NOMO-1 treated with dmso at 0.1 percent for 144 hours (cell line): ENCODE data around the gene RGS19.
"Not testable (repeated sequence)": the region's sequence is repeated elsewhere in the genome, so short reads cannot be mapped to it uniquely, and the experiment has no call there.

Experiments used
- DNase-seq: peaks from one replicate; lab custom pipeline; 2025; ENCODE audit not compliant: unreplicated experiment; lab: John Stamatoyannopoulos, UW

The RGS19 gene

DNA sequence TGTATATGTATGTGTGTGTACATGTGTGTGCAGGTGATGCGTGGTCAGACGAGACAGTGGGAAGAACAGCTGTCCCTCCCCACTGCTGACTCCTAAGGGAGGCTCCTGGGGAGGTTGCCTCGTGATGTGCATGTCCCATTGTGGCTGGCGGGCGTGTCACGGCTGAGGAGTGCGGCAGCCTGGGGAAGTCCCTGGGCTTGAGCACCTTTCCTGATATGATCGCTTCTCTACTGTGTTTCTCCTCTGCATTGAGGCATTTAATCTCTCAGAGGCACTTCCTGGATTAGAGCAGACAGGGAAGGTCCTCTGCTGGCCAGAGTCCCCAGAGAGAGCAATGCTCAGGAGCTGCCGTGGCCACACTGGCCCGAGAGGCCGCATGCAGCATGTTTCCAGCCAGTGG is 16.6 kb upstream of the RGS19 start:
- no peak for DNase-seq

GRCh38 chr20:64095455-64095854 is 16.1 kb upstream of the RGS19 start:
- no peak for DNase-seq

DNA sequence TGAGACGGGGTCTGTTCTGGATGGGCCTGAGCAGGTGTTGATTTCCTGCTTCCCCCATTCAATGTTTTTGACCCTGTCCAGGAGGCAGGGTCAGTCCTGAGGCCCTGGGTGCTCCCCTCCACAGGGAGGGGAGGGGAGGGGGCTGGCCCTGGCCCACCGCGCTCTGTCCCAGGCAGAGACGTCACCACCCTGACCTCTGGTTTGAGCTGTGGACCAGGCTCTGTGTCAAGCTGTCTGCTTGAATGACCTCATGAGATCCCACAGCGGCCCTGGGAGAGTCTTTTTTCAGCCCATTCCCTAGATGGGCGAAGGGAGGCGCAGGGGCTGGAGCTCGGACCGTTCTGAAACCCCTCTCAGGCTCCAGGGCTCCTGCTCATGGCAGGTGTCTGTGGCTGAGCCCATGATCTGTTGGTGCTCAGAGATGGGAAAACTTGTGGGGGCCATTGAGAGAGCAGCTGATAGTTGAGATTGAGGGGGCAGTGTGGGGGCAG is 13.7 kb upstream of the RGS19 start:
- DNase-seq: no peak

- DNase-seq: no peak
Measured at GRCh38 chr20:64092258-64093012, 13.1 kb upstream of the RGS19 start.

DNA sequence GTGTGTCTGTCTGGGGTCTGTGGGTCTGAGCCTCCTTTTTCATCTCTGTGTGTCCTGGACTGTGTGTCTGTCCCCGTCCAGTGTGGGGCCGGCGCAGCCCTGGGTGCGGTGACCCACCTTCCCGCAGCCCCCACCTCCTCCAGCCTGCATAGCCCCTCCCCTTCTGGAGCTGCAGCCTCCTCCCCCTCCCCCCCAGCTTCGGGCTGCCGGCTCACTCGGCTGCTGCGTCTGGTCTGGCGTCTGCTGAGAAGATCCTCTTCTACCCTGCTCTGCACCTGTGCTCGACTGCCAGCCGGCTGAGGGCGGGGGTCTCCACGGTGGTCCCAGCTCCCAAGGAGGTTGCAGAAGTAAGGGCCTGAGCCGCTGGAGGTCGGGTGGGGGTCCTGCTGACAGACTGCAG is 12.5 kb upstream of the RGS19 start:
- DNase-seq: no peak

GRCh38 chr20:64091340-64091739 is 12.0 kb upstream of the RGS19 start:
- no peak for DNase-seq

DNA sequence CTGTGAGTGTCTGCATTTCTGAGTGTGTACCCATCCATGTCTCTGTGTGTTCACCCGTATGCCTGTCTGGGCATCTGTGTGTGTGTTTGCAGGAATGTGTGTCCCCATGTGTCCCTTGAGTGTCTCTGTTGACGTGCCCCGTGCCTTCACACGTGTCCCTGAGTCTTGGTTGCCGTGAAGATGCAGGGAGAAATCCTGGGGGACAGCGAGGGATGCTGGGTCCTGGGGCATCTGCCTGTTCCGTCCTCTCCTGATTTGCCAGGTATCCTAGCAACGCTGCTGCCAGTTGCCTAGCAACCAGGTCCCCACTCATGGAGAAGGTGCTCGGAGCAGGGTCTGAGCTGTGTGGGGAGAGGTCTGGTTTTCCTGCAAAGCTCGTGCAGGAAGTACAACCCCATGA is 10.8 kb upstream of the RGS19 start:
- DNase-seq: no peak

DNA sequence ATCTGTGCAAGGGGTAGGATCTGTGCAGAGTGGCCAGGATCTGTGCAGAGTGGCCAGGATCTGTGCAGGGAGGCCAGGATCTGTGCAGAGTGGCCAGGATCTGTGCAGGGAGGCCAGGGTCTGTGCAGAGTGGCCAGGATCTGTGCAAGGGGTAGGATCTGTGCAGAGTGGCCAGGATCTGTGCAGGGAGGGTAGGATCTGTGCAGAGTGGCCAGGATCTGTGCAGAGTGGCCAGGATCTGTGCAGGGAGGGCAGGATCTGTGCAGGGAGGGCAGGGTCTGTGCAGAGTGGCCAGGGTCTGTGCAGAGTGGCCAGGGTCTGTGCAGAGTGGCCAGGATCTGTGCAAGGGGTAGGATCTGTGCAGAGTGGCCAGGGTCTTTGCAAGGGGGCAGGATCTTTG is 9.3 kb upstream of the RGS19 start:
- not testable (repeated sequence) for DNase-seq

DNA sequence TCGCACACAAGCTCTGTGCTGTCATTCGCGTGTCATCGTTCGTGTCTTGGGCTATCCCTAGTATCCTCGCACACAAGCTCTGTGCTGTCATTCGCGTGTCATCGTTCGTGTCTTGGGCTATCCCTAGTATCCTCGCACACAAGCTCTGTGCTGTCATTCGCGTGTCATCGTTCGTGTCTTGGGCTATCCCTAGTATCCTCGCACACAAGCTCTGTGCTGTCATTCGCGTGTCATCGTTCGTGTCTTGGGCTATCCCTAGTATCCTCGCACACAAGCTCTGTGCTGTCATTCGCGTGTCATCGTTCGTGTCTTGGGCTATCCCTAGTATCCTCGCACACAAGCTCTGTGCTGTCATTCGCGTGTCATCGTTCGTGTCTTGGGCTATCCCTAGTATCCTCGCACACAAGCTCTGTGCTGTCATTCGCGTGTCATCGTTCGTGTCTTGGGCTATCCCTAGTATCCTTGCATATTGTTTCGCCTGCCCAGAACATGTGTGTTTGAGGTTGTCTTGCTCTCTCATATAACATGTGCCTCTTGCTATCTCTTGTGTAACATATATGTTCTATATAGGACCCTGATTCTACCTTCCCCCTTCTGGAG is 8.0 kb upstream of the RGS19 start:
- DNase-seq: not testable (repeated sequence)

DNA sequence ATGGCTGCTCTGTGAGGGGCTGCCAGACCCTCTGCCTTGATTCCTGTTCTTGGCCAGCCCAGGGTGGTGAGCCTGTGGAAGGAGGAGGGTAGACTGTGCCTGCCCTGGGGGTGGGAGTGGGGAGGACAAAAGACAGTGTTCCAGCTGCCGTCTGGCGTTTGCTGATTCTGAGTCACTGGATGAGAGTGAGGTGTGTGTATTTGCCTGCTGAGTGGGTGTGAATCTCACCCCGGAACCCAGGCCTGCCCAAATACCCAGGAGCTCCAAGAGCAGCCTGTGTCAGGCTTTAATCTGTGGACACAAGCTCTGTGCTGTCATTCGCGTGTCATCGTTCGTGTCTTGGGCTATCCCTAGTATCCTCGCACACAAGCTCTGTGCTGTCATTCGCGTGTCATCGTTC is 7.5 kb upstream of the RGS19 start:
- no peak for DNase-seq

- DNase-seq: no peak
Measured at GRCh38 chr20:64084685-64085152, 5.4 kb upstream of the RGS19 start.

DNA sequence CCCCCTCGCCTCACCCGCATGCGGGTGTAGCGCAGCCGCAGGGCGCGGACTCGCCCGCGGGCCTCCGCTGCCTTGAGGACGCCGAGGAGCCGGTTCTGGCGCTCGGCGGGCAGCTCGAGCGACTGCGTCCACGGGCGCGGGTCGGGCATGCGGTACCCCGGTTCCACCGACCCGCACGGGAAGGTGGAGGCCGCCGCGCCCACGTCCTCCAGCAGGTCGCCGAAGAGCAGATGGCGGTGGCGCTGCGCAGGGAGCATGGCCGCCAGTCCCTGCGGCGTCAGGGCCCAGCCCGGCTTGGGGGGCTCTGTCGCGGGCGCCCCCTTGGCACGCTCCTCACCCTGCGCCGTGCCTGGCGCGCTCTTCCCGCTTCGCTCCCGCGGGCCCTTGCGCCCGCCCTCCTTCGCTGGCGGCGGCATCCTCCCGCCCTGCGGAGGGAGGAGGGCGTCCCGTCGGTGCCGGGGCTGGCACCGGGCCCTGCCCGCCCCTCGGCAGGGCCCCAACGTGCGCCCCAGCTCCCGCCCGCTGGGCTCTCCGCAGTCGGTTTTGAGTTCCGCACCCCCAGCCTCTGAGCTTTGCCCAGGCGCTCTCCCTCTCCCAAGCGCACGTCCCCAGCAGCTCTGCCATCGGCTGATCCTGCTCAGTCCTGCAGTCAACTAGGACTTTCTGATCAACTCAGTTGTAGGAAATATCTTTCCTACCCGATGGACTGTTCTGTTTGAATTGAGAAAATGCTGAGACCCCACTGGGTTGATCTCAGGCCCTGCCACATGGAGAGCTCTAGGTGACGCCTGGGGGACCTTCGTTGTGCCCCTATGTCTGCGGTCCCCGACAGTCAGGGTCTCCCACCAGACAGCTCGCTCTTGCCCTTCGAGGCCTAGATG is 4.7 kb upstream of the RGS19 start, which contains the start of gene LKAAEAR1:
TSS of gene LKAAEAR1 (minus strand) at position 595 of the 881 bp plus-strand sequence. CDS start at position 416, 179 bp downstream.
- DNase-seq: no peak

DNA sequence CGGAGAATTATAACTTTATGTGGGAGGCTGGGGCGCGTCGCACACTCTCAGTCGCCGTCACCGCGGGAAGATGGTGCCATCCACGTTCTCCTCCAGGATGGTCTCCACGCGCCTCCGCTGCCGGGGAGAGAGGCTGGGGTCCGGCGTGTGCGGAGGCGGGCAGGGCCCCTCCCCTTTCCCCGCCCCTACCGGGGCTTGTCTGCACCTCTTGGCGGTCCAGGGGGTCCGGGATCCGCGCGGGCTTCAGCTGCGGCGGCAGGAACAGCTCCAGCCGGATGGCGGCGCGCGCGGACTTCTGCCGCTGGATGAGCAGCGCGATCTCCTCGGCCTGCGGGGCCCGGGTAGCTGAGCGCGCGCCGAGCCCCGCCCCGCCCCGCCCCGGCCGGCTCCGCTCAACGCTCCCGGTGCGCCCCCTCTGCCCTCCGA is 4.1 kb upstream of the RGS19 start:
- DNase-seq: peak; percentile 29

GRCh38 chr20:64082820-64083377 is 3.6 kb upstream of the RGS19 start:
- no peak for DNase-seq

DNA sequence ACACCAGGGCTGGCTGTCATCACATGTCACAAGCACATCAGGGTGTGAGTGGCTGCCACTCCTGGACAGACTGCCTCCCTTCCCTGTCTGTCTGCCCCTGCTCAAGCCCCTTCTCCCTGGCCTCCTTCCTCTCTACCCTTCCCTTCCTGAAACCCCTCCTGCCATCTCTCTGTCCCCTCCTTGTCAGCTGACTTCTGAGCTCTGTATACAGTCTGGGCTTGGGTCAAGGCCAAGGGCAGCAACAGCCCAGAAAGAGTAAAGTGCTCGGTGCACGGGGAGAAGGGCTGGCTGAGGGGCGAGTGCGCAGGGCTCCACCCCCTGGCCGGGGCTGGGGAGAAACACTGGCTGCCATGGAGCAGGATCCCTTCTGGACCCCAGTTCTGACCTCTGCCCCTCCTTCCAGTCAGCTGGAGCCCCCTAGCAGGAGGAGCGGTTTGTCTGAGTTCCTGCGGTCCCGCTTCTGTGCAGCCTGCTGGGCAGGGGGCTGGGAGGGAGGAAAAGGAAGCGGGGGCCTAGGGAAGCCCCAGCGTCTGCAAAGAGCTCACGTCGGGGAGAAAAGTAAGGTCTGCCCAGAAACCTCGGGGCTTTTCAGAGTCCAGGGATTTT is 2.9 kb upstream of the RGS19 start:
- DNase-seq: no peak

DNA sequence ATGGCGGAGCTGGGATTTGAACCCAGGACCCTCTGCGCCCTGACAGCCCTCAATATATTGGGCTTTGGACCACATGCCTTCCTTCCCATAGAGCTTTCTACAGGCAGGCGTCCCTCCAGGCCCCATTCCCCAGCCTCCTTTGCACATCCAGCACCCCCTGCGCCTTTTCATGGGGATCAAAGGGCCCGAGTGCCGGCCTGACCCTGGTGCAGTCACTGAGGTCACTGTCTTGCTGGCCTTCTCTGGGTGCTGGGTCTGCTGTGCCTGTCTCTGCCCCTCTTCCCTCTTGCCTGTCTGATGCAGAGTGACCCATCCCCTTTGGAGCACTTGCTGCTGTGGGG is 2.3 kb upstream of the RGS19 start:
- DNase-seq: no peak

GRCh38 chr20:64080813-64081623 is 1.7 kb upstream of the RGS19 start:
- no peak for DNase-seq

DNA sequence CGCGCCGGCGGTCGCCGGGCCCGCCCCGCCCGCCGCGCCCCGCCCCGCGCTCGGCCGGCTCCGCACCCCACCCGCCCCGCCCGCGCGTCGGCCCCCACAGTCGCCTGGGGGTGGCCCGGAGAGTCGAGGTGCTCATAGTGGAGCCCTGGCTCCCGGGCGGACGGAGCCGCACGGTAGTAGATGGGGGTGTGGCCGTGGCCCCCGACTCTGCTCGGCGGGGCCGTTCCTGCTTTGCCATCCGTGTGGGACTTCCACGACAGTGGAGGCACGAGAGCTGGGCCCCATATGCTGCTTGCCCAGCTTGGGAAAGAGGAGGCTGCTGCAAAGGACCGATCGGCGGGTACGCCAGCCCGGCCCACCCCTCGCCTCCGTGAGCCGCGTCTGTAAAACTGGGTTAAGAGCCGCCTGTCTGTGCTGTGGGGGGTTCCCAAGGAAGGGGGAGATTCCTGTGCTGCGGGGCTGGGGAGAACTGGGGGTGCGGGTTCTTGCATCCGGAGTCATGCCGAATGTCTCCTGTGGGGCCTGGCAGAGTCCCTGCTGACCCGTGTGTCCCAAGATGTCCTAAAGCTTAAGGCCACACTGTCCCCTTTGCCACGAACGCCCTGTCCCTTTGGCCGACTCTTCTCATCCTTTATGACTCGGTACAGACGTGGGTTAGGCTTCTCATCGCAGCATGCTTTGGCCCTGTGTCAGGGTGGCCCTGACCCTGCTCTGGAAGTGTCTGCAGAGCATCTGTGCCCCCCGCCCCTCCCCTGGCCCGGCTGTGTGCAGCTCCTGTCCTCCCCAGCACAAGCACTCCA is 895 bp upstream of the RGS19 start, which contains the start of gene OPRL1:
TSS of gene OPRL1 (plus strand) at position 70 of the 800 bp plus-strand sequence. CDS start 12,639 bp downstream, outside the sequence.
- no peak for DNase-seq

- no peak for DNase-seq
Measured at GRCh38 chr20:64078934-64079272, 415 bp downstream of the RGS19 start.
